Activated CD8-positive, alpha-beta memory T cell treated with anti-CD3 and anti-CD28 coated beads for 4 hours (primary cell): ENCODE results near the gene COX8C.
"Not testable (repeated sequence)": the region's sequence is repeated elsewhere in the genome, so short reads cannot be mapped to it uniquely, and the experiment has no call there.

Experiments
- DNase-seq, 2 donors: peaks; one replicate each; pipeline ENCODE4 v3.0.0-alpha.2; 2020; ENCODE audit warnings: low read depth in 2 of 2

COX8C gene

GRCh38 chr14:93369713-93370266 lies 22.8 kb downstream of the COX8C start:
- DNase-seq = no peak

- DNase-seq = no peak
These were observed 28.7 kb downstream of the COX8C start for GRCh38 chr14:93375673-93376156.

GRCh38 chr14:93379831-93380230 lies 32.8 kb downstream of the COX8C start:
- DNase-seq = no peak

- DNase-seq = no peak
These were observed 34.7 kb downstream of the COX8C start for GRCh38 chr14:93381644-93382043.

GRCh38 chr14:93384256-93384655 lies 37.3 kb downstream of the COX8C start:
- DNase-seq = not testable (repeated sequence)

GRCh38 chr14:93395231-93395630 lies 48.2 kb downstream of the COX8C start:
- DNase-seq = no peak

- no peak for DNase-seq
These were observed 49.5 kb downstream of the COX8C start for GRCh38 chr14:93396456-93396855.
